HEK293 (cell line): ENCODE results near the gene PLK5.
A peak's percentile ranks its signal among the peaks of the same experiment; 100 is the strongest.

ENCODE experiments used
- CTCF ChIA-PET: fragments of 350-600 bp; formaldehyde crosslinking; extraction: SDS; loops from one replicate; lab custom pipeline; 2021; ENCODE audit warnings: antibody characterized with exemption; lab: Yijun Ruan, JAX
- POLR2A ChIA-PET: fragments of 300-600 bp; formaldehyde crosslinking; extraction: SDS; loops from one replicate; lab custom pipeline; 2020; ENCODE audit warnings: antibody characterized with exemption, inconsistent platforms; lab: Yijun Ruan, JAX
- H3K27ac ChIP-seq: fragments of 200-500 bp; sonication (Bioruptor generic); 2 replicates; pipeline ENCODE4 v1.5.1; 2014; ENCODE audit warnings: low read depth, low read length, control low read depth, inconsistent platforms; ENCODE audit errors: extremely low read depth
- H3K36me3 ChIP-seq, 2 experiments: fragments of 200-500 bp in 1 of 2; sonication (Bioruptor generic) in 1 of 2; 1 replicate in 1 of 2; 2 replicates in 1 of 2; pipeline ENCODE4 v1.5.1; 2014 to 2017; ENCODE audit warnings: inconsistent platforms in 2 of 2, low read length in 2 of 2; ENCODE audit not compliant: control insufficient read depth in 2 of 2, insufficient read depth in 1 of 2
- H3K4me1 ChIP-seq: fragments of 200-500 bp; sonication (Bioruptor generic); 2 replicates; pipeline ENCODE4 v1.5.1; 2014; ENCODE audit warnings: mild to moderate bottlenecking, low read length, inconsistent platforms; ENCODE audit not compliant: control insufficient read depth, insufficient read depth
- H3K4me3 ChIP-seq: 2 replicates; pipeline ENCODE4 v1.5.1; 2011; ENCODE audit warnings: low read depth, mild to moderate bottlenecking, control low read depth, low read length, moderate library complexity
- H3K9me3 ChIP-seq: fragments of 200-500 bp; sonication (Bioruptor generic); 2 replicates; pipeline ENCODE4 v1.5.1; 2014; ENCODE audit warnings: low read depth, low read length, inconsistent platforms; ENCODE audit not compliant: control insufficient read depth, insufficient read depth
- AEBP2 ChIP-seq: fragments of 450-650 bp; formaldehyde crosslinking; IDR thresholded peaks from 2 replicates; pipeline ENCODE4 v1.5.1; 2016; ENCODE audit warnings: missing biosample characterization, missing genetic modification characterization, borderline replicate concordance
- GLI2 ChIP-seq: fragments of 450-650 bp; formaldehyde crosslinking; IDR thresholded peaks from 2 replicates; pipeline ENCODE4; 2017; ENCODE audit warnings: missing biosample characterization, missing genetic modification characterization, low read depth, borderline replicate concordance
- MZF1 ChIP-seq: fragments of 450-650 bp; formaldehyde crosslinking; IDR thresholded peaks from 2 replicates; pipeline ENCODE4 v1.5.1; 2017; ENCODE audit warnings: missing biosample characterization, missing genetic modification characterization, borderline replicate concordance
- REST ChIP-seq: fragments of 450-650 bp; formaldehyde crosslinking; IDR thresholded peaks from 2 replicates; pipeline ENCODE4 v1.5.1; 2016; ENCODE audit warnings: missing biosample characterization, missing genetic modification characterization
- SCRT2 ChIP-seq: fragments of 450-650 bp; formaldehyde crosslinking; IDR thresholded peaks from 2 replicates; pipeline ENCODE4 v1.5.1; 2016; ENCODE audit warnings: missing biosample characterization, missing genetic modification characterization
- SP2 ChIP-seq: fragments of 450-650 bp; formaldehyde crosslinking; IDR thresholded peaks from 2 replicates; pipeline ENCODE4 v1.5.1; 2016; ENCODE audit warnings: missing biosample characterization, missing genetic modification characterization
- SP7 ChIP-seq: fragments of 450-650 bp; formaldehyde crosslinking; IDR thresholded peaks from 2 replicates; pipeline ENCODE4 v1.5.1; 2016; ENCODE audit warnings: missing biosample characterization, missing genetic modification characterization
- TSHZ1 ChIP-seq: fragments of 450-650 bp; formaldehyde crosslinking; IDR thresholded peaks from 2 replicates; pipeline ENCODE4 v1.5.1; 2016; ENCODE audit warnings: missing biosample characterization, missing genetic modification characterization, borderline replicate concordance
- ZBTB10 ChIP-seq: fragments of 450-650 bp; formaldehyde crosslinking; IDR thresholded peaks from 2 replicates; pipeline ENCODE4 v1.5.1; 2016; ENCODE audit warnings: missing biosample characterization, missing genetic modification characterization
- ZFHX2 ChIP-seq: fragments of 450-650 bp; formaldehyde crosslinking; conservative IDR thresholded peaks from 2 replicates; pipeline ENCODE4 v1.5.1; 2016; ENCODE audit warnings: missing biosample characterization, missing genetic modification characterization
- ZNF10 ChIP-seq: fragments of 450-650 bp; formaldehyde crosslinking; IDR thresholded peaks from 2 replicates; pipeline ENCODE4 v1.5.1; 2017; ENCODE audit warnings: missing biosample characterization, missing genetic modification characterization
- ZNF23 ChIP-seq: fragments of 450-650 bp; formaldehyde crosslinking; IDR thresholded peaks from 2 replicates; pipeline ENCODE4 v1.5.1; 2016; ENCODE audit warnings: missing biosample characterization, missing genetic modification characterization, borderline replicate concordance
- ZNF341 ChIP-seq: fragments of 450-650 bp; formaldehyde crosslinking; IDR thresholded peaks from 2 replicates; pipeline ENCODE4; 2016; ENCODE audit warnings: low read depth, missing biosample characterization, missing genetic modification characterization
- ZNF48 ChIP-seq: fragments of 450-650 bp; formaldehyde crosslinking; IDR thresholded peaks from 2 replicates; pipeline ENCODE4 v1.5.1; 2016; ENCODE audit warnings: missing biosample characterization, missing genetic modification characterization
- ZNF561 ChIP-seq: fragments of 450-650 bp; IDR thresholded peaks from 2 replicates; pipeline ENCODE4 v1.5.1; 2018; ENCODE audit warnings: missing biosample characterization, missing genetic modification characterization, borderline replicate concordance
- ZNF610 ChIP-seq: fragments of 450-650 bp; formaldehyde crosslinking; IDR thresholded peaks from 2 replicates; pipeline ENCODE4 v1.5.1; 2016; ENCODE audit warnings: missing biosample characterization, missing genetic modification characterization, borderline replicate concordance
- ZNF621 ChIP-seq: fragments of 450-650 bp; formaldehyde crosslinking; IDR thresholded peaks from 2 replicates; pipeline ENCODE4 v1.5.1; 2017; ENCODE audit warnings: missing biosample characterization, missing genetic modification characterization
- ZNF624 ChIP-seq: fragments of 450-650 bp; formaldehyde crosslinking; IDR thresholded peaks from 2 replicates; pipeline ENCODE4 v1.5.1; 2017; ENCODE audit warnings: missing biosample characterization, missing genetic modification characterization
- ZNF654 ChIP-seq: fragments of 450-650 bp; formaldehyde crosslinking; IDR thresholded peaks from 2 replicates; pipeline ENCODE4 v1.5.1; 2016; ENCODE audit warnings: low read depth, missing biosample characterization, missing genetic modification characterization

PLK5 gene

GRCh38 chr19:1516395-1516753 lies 7.5 kb upstream of the PLK5 start:
- no peaks in the 10 kb centered on the region for H3K9me3 ChIP-seq
- no peaks in the 10 kb centered on the region for H3K36me3 ChIP-seq
- ChIA-PET CTCF (interaction anchor here (0.7 kb wide), 1 partner anchor 117 kb away, joined by 3 read pairs; no protein-coding TSS in a partner anchor), POLR2A (no interaction called here)
- no peak overlapping the region for H3K4me3 ChIP-seq
- no peak overlapping the region for H3K27ac ChIP-seq
- TF ChIP-seq REST (tag by site-specific recombination) (no peak), ZNF48 (no peak), SP2 (tag by site-specific recombination) (peak; percentile 28; the same call in 1 of the 2 replicates), ZNF561 (tag by site-specific recombination) (no peak), GLI2 (tag by site-specific recombination) (no peak), SCRT2 (tag by site-specific recombination) (0 out of 2 replicates have a peak, but pooled peaks have one; percentile 18), AEBP2 (tag by site-specific recombination) (no peak), ZNF621 (tag by site-specific recombination) (no peak), TSHZ1 (tag by site-specific recombination) (no peak), ZNF654 (tag by site-specific recombination) (no peak), ZNF23 (tag by site-specific recombination) (no peak), SP7 (no peak), ZNF610 (tag by site-specific recombination) (no peak), ZNF624 (no peak), MZF1 (tag by site-specific recombination) (no peak), ZFHX2 (no peak), ZBTB10 (tag by site-specific recombination) (no peak), ZNF10 (tag by site-specific recombination) (peak; percentile 51; the same call in 1 of the 2 replicates), ZNF341 (tag by site-specific recombination) (no peak)
- TF ChIP-seq, all 188 proteins: peak for 3
- H3K4me1 ChIP-seq, result no peaks in the 10 kb centered on the region
